ENCODE data around the gene PDE8A.

GRCh38 chr15:85097725-85098124, 116.1 kb downstream of the PDE8A start:
- TF ChIP-seq CTCF (IDR thresholded peaks at IDR 0.05; ENCODE audit: insufficient read depth, low read length, poor library complexity, severe bottlenecking) (no peak), EZH2phosphoT487 (conservative IDR thresholded peaks at IDR 0.05; ENCODE audit: low read length) (no peak)
